ENCODE data around the gene SH2D3C.
A peak's percentile ranks its signal among the peaks of the same experiment; 100 is the strongest.

The SH2D3C gene, protein sequence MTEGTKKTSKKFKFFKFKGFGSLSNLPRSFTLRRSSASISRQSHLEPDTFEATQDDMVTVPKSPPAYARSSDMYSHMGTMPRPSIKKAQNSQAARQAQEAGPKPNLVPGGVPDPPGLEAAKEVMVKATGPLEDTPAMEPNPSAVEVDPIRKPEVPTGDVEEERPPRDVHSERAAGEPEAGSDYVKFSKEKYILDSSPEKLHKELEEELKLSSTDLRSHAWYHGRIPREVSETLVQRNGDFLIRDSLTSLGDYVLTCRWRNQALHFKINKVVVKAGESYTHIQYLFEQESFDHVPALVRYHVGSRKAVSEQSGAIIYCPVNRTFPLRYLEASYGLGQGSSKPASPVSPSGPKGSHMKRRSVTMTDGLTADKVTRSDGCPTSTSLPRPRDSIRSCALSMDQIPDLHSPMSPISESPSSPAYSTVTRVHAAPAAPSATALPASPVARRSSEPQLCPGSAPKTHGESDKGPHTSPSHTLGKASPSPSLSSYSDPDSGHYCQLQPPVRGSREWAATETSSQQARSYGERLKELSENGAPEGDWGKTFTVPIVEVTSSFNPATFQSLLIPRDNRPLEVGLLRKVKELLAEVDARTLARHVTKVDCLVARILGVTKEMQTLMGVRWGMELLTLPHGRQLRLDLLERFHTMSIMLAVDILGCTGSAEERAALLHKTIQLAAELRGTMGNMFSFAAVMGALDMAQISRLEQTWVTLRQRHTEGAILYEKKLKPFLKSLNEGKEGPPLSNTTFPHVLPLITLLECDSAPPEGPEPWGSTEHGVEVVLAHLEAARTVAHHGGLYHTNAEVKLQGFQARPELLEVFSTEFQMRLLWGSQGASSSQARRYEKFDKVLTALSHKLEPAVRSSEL

DNA sequence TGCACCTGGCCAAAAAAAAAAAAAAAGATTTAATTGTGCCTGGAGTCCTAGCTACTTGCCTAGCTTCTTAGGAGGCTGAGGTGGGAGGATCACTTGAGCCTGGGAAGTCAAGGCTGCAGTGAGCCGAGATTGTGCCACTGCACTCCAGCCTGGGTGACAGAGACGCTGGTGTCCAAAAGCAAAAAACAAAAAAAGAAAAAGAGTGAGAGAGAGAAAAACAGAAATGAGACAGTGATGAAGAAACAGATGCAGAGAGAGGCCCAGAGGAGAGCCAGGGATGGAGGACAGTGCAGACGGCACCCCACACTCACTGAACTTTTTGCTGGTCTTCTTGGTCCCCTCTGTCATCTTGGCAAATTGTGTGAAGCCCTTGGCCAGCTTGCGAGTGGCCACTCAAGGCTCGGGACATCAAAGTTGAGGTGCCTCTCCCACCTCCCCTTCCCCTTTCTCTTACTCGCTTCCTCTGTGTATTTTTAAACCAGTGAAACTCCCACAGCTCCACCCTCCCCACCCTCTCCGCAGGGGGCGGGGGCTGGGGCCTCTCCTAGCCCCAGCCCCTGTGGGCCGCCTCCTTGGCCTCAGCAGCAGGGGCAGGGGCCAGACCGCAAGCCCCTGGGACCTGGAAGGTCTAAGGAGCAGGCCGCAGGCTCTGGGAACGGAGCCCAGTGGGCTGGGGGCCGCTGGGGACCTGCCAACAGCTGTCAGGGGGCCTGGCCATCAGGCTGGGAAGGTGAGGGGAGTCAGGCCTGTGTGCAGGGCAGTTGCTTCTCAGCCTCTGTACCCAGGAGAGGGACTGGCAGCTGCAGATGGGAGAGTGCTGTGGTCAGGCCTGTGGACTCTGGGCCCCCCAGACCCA is at the start of gene SH2D3C:
SH2D3C (minus strand) TSS at position 387 of the 856 bp plus-strand sequence; CDS start at position 348, 39 bp downstream.
- DNase-seq, result no peak

GRCh38 chr9:127826253-127826913 is 47.9 kb upstream of the SH2D3C start:
- no peak for DNase-seq

DNA sequence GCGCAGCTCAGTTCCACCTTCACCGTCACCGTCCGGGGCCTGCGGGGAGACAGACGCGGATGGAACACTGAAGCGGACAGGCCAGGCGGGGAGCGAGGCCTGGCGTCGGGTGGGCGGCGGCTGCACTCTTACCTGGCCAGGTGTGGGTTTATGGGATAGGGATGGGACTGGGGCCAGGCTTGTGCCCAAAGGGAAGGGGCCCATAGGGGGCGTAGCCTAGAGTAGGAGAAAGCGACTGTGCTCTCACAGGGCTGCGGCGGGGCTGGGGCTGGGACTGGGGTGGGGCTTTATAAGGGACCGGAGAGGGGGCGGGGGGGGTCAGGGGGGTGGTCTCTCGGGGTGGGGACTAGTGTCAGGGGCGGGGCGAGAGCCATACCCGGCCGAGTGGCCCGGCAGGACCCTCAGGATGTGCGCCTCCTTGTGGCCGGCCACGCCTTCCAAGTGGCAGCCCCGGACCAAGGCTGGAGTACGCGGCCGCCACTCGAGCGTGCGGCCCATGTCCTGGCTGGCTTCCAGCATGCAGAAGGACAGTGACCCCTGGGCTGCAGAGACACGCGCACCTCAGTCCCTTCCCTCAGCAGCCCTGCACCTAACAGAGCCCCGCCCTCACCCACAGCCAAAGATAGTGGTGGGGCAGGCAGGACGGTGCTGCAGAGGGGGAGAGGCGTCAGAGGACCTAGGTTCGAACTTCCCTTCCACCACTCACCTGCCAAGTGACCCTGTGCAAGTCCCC is 47.0 kb upstream of the SH2D3C start:
- DNase-seq, result peak in 1 of 2 experiments; percentile 6

DNA sequence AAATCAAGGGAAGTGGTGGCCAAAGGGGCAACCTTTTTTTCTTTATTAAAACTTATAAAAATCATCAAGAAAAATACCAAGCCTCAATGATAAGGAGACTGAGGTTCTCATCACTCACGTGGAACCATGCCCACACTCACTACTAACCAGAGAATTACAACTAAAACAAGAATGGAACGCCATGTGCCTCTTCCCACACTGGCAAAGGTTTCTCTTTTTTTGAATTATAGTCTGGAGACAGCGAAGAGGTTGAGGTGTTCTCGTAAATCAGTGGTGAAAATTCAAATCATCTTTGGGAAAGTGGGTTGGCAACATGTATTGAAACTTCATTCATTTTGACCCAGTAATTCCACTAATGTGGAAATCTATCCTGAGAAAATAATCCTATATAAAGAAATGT is 43.6 kb upstream of the SH2D3C start:
- no peak for DNase-seq

- DNase-seq, result no peak
Measured at GRCh38 chr9:127818574-127818973, 40.1 kb upstream of the SH2D3C start.

DNA sequence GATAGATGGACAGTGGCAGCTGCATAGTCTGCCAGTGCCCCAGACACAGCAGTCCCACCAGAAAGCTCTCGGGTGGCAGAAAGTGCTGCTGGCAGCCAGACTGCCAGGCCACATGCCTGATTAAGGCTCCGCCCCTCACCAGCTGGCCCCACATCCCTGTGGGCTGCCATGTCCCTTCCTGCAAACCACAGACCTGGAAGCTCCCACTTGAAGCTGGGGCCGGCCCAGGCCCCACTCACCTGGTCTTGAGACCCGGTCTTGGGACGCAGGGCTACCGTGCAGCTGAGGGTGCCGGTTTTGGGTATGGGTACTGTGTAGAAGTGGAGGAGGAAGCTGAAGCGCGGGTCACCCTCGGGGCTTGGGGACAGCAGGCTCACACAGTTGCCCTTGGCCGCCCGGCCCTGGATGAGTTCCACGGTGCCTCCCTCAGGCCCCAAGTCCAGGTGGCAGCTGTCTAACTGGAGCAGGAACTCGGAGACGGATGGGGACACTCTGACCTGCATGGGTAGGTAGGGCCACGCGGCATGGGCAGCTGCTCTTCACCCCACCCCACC is 39.5 kb upstream of the SH2D3C start:
- peak in 1 of 2 experiments; percentile 29 for DNase-seq

DNA sequence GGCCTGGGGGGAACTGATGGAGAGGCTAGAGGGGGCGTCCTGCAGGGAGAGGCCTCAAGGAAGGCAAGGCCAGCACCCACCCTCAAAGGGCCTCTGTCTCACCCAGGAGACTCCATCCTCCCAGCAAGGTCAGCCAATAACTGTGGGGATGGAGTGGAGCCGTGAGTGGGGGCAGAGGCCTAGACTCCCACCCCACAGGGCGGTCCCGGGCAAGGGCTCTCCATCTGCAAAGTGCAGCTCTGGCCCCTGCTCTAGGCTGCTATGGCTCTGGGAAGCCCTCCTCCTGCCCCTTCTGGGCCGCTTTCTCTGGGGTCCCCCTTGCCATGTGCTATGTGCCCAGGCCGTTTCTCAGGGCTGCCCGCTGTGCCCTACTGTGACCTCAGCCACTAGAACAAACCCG is 38.3 kb upstream of the SH2D3C start:
- no peak for DNase-seq

GRCh38 chr9:127816362-127816725 is 37.9 kb upstream of the SH2D3C start:
- no peak for DNase-seq

DNA sequence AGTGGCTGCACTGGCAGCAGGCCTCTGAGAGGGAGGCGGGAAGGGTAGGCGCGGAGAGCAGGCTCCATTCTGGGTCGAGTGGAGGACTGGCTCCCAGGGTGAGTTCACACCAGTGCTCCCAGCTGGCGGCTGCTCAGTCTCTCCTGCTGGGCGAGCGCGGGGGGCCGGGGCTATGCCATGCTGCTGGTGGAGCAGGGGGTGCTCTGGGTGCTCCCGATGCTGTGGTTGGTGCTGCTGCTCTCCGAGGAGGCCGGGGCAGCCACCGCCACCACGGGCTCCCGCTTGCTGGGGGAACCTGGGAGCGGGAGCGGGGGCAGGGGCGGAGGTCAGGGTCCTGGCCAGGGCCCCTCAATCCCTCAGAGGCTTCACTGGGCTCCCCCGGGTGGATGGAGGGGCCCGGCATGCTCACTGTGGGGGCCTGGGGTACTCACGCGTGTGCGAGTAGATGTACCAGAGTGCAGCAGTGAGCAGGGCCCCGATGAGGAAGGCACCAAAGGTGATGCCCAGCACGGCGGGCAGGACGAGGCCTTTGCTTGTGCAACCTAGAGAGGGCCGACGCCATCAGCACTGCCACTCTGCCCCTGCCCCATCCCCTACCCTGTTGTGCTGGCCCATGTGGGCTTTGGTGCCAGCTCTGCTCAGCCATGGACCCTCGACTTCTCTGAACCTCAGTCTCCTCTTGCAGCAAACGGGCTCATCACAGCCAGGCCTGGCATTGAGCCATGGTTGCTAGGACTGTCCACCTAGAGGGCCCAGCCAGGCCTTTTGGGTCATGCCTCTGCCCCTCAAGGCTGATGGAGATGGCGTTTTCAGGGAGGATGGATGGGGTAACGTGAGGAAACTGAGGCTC is 37.3 kb upstream of the SH2D3C start:
- no peak for DNase-seq

DNA sequence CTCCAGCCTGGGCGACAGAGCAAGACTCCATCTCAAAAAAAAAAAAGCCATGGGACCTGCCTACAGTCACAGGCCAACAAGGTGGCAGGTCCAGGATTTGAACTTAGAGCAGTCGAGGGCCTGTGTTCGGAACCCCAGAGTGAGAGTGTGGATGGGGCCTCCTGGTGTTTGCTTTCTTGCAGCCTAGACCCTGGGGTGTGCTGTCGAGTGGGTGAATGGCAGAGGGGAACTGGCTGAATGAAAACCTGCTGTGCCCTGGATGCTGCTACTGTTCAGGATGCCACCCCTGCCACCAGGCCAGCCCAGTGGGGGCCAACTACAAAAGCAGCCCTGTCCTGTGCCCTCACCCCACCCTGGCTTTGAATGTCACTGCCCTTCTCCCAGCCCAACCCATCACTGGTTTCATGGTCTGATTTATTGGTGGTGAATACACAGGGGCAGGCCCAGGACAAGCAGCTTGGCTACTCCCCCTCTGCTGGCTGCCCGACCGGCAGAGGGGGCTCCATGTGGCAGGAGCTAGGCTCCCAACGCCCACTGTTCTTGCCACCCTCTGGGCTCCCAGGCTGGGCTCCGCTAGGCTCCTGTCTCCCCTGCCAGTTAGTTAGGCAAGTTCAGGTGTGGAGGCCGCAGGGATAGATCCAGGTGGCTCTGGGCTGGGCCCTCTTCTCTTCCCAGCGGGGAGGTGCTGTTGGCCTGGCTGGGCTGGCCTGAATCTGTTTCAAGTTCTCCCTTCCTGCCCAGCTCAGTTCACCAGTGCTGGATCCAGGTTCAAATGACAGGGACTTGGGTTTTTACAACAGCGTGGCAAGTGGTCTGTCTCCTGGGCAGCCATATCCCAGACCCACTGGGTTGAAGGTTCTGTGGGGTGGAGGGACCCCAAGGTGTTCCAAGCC is 36.4 kb upstream of the SH2D3C start:
- no peak for DNase-seq

- DNase-seq, result no peak
Measured at GRCh38 chr9:127813686-127814226, 35.3 kb upstream of the SH2D3C start.

DNA sequence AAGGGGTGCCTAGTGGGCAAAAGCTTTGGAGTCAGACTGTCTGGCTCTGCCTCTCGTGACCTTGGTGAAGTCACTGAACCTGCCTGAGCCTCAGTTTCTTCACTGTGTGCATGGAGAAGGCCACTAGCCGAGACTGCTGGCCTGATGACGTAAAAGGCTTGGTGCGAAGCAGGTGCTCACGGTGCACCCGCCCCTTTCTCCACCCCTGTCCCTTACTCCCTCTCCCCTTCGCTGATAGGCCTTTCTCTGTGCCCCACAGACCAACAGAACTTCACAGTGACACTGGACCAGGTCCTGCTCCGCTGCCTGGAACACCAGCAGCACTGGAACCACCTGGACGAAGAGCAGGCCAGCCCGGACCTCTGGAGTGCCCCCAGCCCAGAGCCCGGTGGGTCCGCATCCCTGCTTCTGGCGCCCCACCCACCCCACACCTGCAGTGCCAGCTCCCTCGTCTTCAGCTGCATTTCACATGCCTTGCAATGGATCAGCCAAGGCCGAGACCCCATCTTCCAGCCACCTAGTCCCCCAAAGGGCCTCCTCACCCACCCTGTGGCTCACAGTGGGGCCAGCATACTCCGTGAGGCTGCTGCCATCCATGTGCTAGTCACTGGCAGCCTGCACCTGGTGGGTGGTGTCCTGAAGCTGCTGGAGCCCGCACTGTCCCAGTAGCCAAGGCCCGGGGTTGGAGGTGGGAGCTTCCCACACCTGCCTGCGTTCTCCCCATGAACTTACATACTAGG is 34.6 kb upstream of the SH2D3C start:
- no peak for DNase-seq

GRCh38 chr9:127812011-127812410 is 33.5 kb upstream of the SH2D3C start:
- no peak for DNase-seq

DNA sequence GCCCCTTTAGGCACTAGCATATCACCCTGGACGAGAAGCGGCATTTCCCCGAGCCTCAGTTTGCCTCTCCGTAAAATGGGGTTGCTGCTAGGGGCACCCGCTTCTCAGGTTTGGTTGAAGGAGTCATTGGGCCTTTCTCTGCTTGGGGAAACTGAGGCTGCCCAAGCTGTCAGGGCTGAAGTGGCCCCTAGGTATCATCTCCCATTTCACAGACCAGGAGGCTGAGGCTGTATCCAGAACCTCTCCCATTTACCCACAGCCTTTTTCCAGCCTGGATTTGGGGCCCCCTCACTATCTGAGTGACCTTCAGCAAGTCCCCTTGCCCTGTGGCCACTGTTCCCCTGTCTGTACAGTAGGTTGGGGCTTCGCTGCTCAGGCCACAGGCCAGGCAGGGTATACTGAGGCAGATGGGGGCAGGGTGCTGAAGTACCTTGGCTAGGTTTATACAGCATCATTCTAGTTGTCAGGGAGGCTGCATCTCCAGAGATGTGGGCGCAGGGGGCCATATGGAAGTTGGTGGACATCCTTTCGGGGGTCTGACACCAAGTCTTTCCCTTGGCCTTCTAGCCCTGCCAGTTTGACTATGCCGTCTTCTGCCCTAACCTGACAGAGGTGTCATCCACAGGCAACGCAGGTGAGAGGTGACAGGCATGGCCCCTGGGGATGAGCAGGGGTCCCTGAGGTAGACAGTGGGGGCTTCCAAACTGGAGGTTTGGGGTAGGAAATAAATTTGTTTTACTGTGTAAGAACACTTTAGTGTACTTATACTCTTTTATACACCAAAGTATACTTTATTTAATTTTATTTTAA is 32.1 kb upstream of the SH2D3C start:
- DNase-seq, result no peak

DNA sequence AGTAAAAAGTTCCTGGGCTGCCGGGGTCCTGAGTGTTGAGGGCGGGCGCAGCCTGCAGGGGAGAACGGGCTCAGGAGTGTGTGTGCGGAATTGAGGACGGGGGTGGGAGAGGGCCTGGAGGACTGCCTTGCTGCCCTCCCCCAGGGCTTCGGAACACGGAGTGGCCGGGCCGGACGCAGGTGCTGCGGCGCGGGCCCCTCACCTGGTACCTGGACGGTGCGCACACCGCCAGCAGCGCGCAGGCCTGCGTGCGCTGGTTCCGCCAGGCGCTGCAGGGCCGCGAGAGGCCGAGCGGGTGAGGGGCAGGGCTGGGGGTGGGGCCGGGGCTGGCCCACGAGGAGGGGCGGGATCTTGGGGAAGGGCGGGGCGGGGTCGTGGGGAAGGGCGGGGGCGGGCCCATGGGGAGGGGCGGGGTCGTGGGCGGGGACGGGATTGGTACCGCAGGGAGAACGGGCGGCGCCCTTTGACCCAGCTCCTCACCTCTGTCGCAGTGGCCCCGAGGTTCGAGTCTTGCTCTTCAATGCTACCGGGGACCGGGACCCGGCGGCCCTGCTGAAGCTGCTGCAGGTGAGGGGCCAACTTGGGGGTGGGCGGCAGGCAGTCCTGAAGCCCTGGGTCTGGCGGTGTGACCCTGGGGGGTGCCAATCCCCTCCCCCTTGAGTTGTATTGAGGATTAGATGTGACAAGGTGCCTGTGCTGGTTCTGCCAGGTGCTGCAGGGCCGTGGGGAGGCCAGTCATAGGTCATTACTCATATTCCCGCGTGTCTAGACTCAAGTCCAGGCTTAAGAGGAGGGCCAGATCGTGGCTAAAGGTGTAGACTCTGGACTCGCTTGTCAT is 31.3 kb upstream of the SH2D3C start:
- no peak for DNase-seq

GRCh38 chr9:127809002-127809539 is 30.6 kb upstream of the SH2D3C start:
- no peak for DNase-seq

Data from SHP77 (cell line).